H9 (cell line): ENCODE results near the gene DUSP18. TPM values are rescaled to one million over a fixed set of nuclear protein-coding genes. Genes with fewer than 3 reads are reported as not detected.
"Not testable (repeated sequence)": the region's sequence is repeated elsewhere in the genome, so short reads cannot be mapped to it uniquely, and the experiment has no call there.

ENCODE experiments used
- DNase-seq: peaks from one replicate; pipeline ENCODE4 v3.0.0-alpha.2; 2017
- H2AFZ ChIP-seq: one replicate; pipeline ENCODE4 v1.6.1; 2013; ENCODE audit warnings: mild to moderate bottlenecking, low read length, control low read depth, moderate library complexity
- H2AK5ac ChIP-seq: 2 replicates; pipeline ENCODE4 v1.6.1; 2013; ENCODE audit warnings: low read length, control low read depth, mixed read lengths; ENCODE audit not compliant: insufficient read length
- H2BK120ac ChIP-seq: one replicate; pipeline ENCODE4 v1.6.1; 2013; ENCODE audit warnings: low read depth, mild to moderate bottlenecking, low read length, control low read depth, inconsistent platforms; ENCODE audit not compliant: poor library complexity, severe bottlenecking
- H2BK12ac ChIP-seq: 2 replicates; pipeline ENCODE4 v1.6.1; 2013; ENCODE audit warnings: low read length, control low read depth, mixed read lengths, low read depth; ENCODE audit not compliant: insufficient read length
- H2BK15ac ChIP-seq: 2 replicates; pipeline ENCODE4 v1.6.1; 2013; ENCODE audit warnings: low read depth, low read length, control low read depth
- H2BK20ac ChIP-seq: one replicate; pipeline ENCODE4 v1.6.1; 2013; ENCODE audit warnings: low read depth, mild to moderate bottlenecking, low read length, control low read depth, inconsistent platforms; ENCODE audit not compliant: poor library complexity, severe bottlenecking
- H2BK5ac ChIP-seq: 2 replicates; pipeline ENCODE4 v1.6.1; 2013; ENCODE audit warnings: low read length, control low read depth, mixed read lengths; ENCODE audit not compliant: insufficient read length
- H3K14ac ChIP-seq: 2 replicates; pipeline ENCODE4 v1.6.1; 2013; ENCODE audit warnings: low read length, control low read depth; ENCODE audit not compliant: insufficient read depth
- H3K18ac ChIP-seq: 2 replicates; pipeline ENCODE4 v1.6.1; 2013; ENCODE audit warnings: low read depth, mild to moderate bottlenecking, mixed read lengths, low read length, control low read depth; ENCODE audit not compliant: insufficient read length
- H3K23ac ChIP-seq: 2 replicates; pipeline ENCODE4 v1.6.1; 2013; ENCODE audit warnings: low read length, control low read depth, mixed read lengths, low read depth; ENCODE audit not compliant: insufficient read length
- H3K23me2 ChIP-seq: 2 replicates; pipeline ENCODE4 v1.6.1; 2013; ENCODE audit warnings: low read depth, mild to moderate bottlenecking, mixed read lengths, low read length, control low read depth; ENCODE audit not compliant: insufficient read length, poor library complexity, severe bottlenecking
- H3K27ac ChIP-seq: 2 replicates; pipeline ENCODE4 v1.5.1; 2013; ENCODE audit warnings: low read length, control low read depth, mixed read lengths, low read depth; ENCODE audit not compliant: insufficient read length
- H3K27me3 ChIP-seq: 2 replicates; pipeline ENCODE4 v1.6.1; 2013; ENCODE audit warnings: low read length, control low read depth, inconsistent platforms; ENCODE audit not compliant: insufficient read depth
- H3K4ac ChIP-seq: 2 replicates; pipeline ENCODE4 v1.6.1; 2013; ENCODE audit warnings: low read depth, mild to moderate bottlenecking, control low read depth, inconsistent platforms, low read length, moderate library complexity
- H3K4me1 ChIP-seq: 2 replicates; pipeline ENCODE4 v1.6.1; 2013; ENCODE audit warnings: low read length, control low read depth, inconsistent platforms; ENCODE audit not compliant: insufficient read depth
- H3K4me2 ChIP-seq: 2 replicates; pipeline ENCODE4 v1.6.1; 2013; ENCODE audit warnings: low read length, control low read depth, mixed read lengths; ENCODE audit not compliant: insufficient read length, insufficient read depth
- H3K56ac ChIP-seq: 2 replicates; pipeline ENCODE4 v1.6.1; 2013; ENCODE audit warnings: low read depth, mild to moderate bottlenecking, mixed read lengths, low read length, control low read depth; ENCODE audit not compliant: insufficient read length
- H3K79me1 ChIP-seq: 2 replicates; pipeline ENCODE4 v1.6.1; 2013; ENCODE audit warnings: low read depth, mild to moderate bottlenecking, moderate library complexity, low read length, control low read depth, inconsistent platforms; ENCODE audit not compliant: insufficient read depth, poor library complexity, severe bottlenecking
- H3K79me2 ChIP-seq: 2 replicates; pipeline ENCODE4 v1.6.1; 2013; ENCODE audit warnings: low read length, control low read depth, inconsistent platforms; ENCODE audit not compliant: insufficient read depth
- H3K9ac ChIP-seq: 2 replicates; pipeline ENCODE4 v1.6.1; 2013; ENCODE audit warnings: low read length, control low read depth, mixed read lengths; ENCODE audit not compliant: insufficient read length; ENCODE audit errors: extremely low read depth
- H3K9me3 ChIP-seq: one replicate; pipeline ENCODE4 v1.6.1; 2013; ENCODE audit warnings: low read depth, low read length, inconsistent platforms; ENCODE audit not compliant: control insufficient read depth
- H3T11ph ChIP-seq: one replicate; pipeline ENCODE4 v1.6.1; 2013; ENCODE audit warnings: mild to moderate bottlenecking, low read length, control low read depth, inconsistent platforms
- H4K20me1 ChIP-seq: one replicate; pipeline ENCODE4 v1.6.1; 2013; ENCODE audit not compliant: control insufficient read depth, insufficient read length, insufficient read depth
- H4K5ac ChIP-seq: 2 replicates; pipeline ENCODE4 v1.6.1; 2013; ENCODE audit warnings: low read depth, mild to moderate bottlenecking, mixed read lengths, low read length, control low read depth; ENCODE audit not compliant: insufficient read length
- H4K8ac ChIP-seq: replicated peaks from 2 replicates; pipeline ENCODE4 v1.6.1; 2013; ENCODE audit warnings: low read length, control low read depth, mixed read lengths, low read depth; ENCODE audit not compliant: insufficient read length
- H4K91ac ChIP-seq: 2 replicates; pipeline ENCODE4 v1.6.1; 2013; ENCODE audit warnings: low read depth, mild to moderate bottlenecking, moderate library complexity, mixed read lengths, low read length, control low read depth; ENCODE audit not compliant: insufficient read length
- H3K27ac Mint-ChIP-seq, 3 experiments: 2 replicates in 2 of 3; 3 replicates in 1 of 3; pipeline ENCODE4 v1.8.0; 2020 to 2021; ENCODE audit warnings: mixed read lengths in 3 of 3, mild to moderate bottlenecking in 1 of 3, moderate library complexity in 1 of 3
- H3K27me3 Mint-ChIP-seq: 2 replicates; pipeline ENCODE4 v1.8.0; 2021; ENCODE audit warnings: low read depth, mild to moderate bottlenecking, moderate library complexity, mixed read lengths
- H3K36me3 Mint-ChIP-seq, 3 experiments: 2 replicates in 2 of 3; 3 replicates in 1 of 3; pipeline ENCODE4 v1.8.0; 2020 to 2021; ENCODE audit warnings: low read depth in 3 of 3, mixed read lengths in 3 of 3; ENCODE audit not compliant: insufficient read depth in 1 of 3
- H3K4me1 Mint-ChIP-seq, 2 experiments: 2 replicates each; pipeline ENCODE4 v1.8.0; 2020; ENCODE audit warnings: mixed read lengths in 2 of 2
- H3K4me3 Mint-ChIP-seq, 2 experiments: 2 replicates in 1 of 2; 3 replicates in 1 of 2; pipeline ENCODE4 v1.8.0; 2020 to 2021; ENCODE audit warnings: mild to moderate bottlenecking in 2 of 2, mixed read lengths in 2 of 2, moderate library complexity in 1 of 2
- H3K9me3 Mint-ChIP-seq, 2 experiments: 2 replicates in 1 of 2; 3 replicates in 1 of 2; pipeline ENCODE4 v1.8.0; 2020; ENCODE audit warnings: mild to moderate bottlenecking in 2 of 2, mixed read lengths in 2 of 2, moderate library complexity in 1 of 2
- WGBS: extraction: QIAGEN DNeasy Blood & Tissue Kit; methylation state at CpG from one replicate; pipeline ENCODE4 v1.1.7; 2013; ENCODE audit warnings: missing lambda C conversion rate, low lambda C conversion rate, mixed read lengths; ENCODE audit not compliant: insufficient read length; ENCODE audit errors: extremely low coverage; 5-methylcytosine and 5-hydroxymethylcytosine counted together
- total RNA-seq: library from RNA; stranded (reverse); gene quantifications from 2 replicates; pipeline ENCODE4 v1.2.1, GENCODE V29; 2021
- TF ChIP-seq, protein P1 (sequence below): fragments of 200-600 bp; sonication (generic); conservative IDR thresholded peaks from 3 replicates; pipeline ENCODE4 v1.8.0; 2021; ENCODE audit warnings: antibody characterized with exemption, mild to moderate bottlenecking

Gene DUSP18
- total RNA-seq, 1 experiment from 2014 or later, result 2.6 TPM

DNA sequence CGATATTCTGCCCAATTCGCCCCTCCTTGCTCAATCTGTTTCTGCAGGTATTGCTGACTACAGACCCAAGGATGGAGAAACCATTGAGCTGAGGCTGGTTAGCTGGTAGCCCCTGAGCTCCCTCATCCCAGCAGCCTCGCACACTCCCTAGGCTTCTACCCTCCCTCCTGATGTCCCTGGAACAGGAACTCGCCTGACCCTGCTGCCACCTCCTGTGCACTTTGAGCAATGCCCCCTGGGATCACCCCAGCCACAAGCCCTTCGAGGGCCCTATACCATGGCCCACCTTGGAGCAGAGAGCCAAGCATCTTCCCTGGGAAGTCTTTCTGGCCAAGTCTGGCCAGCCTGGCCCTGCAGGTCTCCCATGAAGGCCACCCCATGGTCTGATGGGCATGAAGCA is 41.3 kb downstream of the DUSP18 start:
- H3K36me3 Mint-ChIP-seq, result peaks cover 15 to 40% (median 37%) of the 10 kb centered on the region in 3 experiments
- no peak overlapping the region for H3K14ac ChIP-seq
- H2AFZ ChIP-seq, result no peak overlapping the region
- H3K4me3 Mint-ChIP-seq, result no peak overlapping the region
- H4K8ac ChIP-seq, result no peak overlapping the region
- no peak overlapping the region for H2BK15ac ChIP-seq
- H3K56ac ChIP-seq, result no peak overlapping the region
- WGBS, result no CpG with 5 or more reads among the region's 5 CpGs
- H2AK5ac ChIP-seq, result no peak overlapping the region
- H2BK12ac ChIP-seq, result no peak overlapping the region
- no peak overlapping the region for H2BK120ac ChIP-seq
- H3T11ph ChIP-seq, result no peak overlapping the region
- no peaks in the 10 kb centered on the region for H3K79me2 ChIP-seq
- H3K23ac ChIP-seq, result no peak overlapping the region
- TF ChIP-seq, protein P1, sequence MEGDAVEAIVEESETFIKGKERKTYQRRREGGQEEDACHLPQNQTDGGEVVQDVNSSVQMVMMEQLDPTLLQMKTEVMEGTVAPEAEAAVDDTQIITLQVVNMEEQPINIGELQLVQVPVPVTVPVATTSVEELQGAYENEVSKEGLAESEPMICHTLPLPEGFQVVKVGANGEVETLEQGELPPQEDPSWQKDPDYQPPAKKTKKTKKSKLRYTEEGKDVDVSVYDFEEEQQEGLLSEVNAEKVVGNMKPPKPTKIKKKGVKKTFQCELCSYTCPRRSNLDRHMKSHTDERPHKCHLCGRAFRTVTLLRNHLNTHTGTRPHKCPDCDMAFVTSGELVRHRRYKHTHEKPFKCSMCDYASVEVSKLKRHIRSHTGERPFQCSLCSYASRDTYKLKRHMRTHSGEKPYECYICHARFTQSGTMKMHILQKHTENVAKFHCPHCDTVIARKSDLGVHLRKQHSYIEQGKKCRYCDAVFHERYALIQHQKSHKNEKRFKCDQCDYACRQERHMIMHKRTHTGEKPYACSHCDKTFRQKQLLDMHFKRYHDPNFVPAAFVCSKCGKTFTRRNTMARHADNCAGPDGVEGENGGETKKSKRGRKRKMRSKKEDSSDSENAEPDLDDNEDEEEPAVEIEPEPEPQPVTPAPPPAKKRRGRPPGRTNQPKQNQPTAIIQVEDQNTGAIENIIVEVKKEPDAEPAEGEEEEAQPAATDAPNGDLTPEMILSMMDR, result no peak; the same call in 2 of the 3 replicates
- H3K18ac ChIP-seq, result no peak overlapping the region
- no peaks in the 10 kb centered on the region; the same call in 1 of the 2 replicates for H3K4me1 ChIP-seq
- no peaks in the 10 kb centered on the region for H3K79me1 ChIP-seq
- no peak overlapping the region for H4K5ac ChIP-seq
- DNase-seq, result no peak
- H3K27ac ChIP-seq, result no peak overlapping the region
- no peaks in the 10 kb centered on the region for H3K27me3 Mint-ChIP-seq
- H3K27ac Mint-ChIP-seq, result no peak overlapping the region
- H3K4ac ChIP-seq, result no peak overlapping the region
- no peaks in the 10 kb centered on the region for H3K23me2 ChIP-seq
- no peaks in the 10 kb centered on the region for H4K20me1 ChIP-seq
- H2BK5ac ChIP-seq, result no peak overlapping the region
- peaks cover 4 to 5% of the 10 kb centered on the region in 2 experiments; a peak in 3 of 4 replicates for H3K4me1 Mint-ChIP-seq
- no peak overlapping the region for H2BK20ac ChIP-seq
- H3K27me3 ChIP-seq, result no peaks in the 10 kb centered on the region
- H3K9me3 Mint-ChIP-seq, result peaks cover 4 to 6% of the 10 kb centered on the region in 2 experiments
- H3K9ac ChIP-seq, result no peak overlapping the region
- no peaks in the 10 kb centered on the region for H3K9me3 ChIP-seq
- no peak overlapping the region for H4K91ac ChIP-seq
- H3K4me2 ChIP-seq, result no peak overlapping the region

DNA sequence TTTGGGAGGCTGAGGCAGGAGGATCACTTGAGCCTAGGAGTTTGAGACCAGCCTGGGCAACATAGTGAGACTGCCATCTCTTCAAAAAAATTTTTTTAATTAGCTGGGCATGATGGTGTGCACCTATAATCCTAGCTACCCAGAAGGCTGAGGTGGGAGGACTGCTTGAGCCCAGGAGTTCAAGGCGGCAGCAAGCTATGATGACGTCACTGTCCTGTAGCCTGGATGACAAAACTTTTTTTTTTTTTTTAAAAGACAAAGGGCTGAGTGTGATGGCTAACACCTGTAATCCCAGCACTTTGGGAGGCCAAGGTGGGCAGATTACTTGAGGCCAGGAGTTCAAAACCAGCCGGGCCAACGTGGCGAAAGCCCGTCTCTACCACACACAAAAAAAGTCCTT is 47.8 kb downstream of the DUSP18 start:
- not testable (repeated sequence) for H3K4me2 ChIP-seq, H3K14ac ChIP-seq, H3K4me1 ChIP-seq, H3K27ac Mint-ChIP-seq, H2AK5ac ChIP-seq, DNase-seq, H3K4me1 Mint-ChIP-seq, H3K27me3 ChIP-seq, H3K79me1 ChIP-seq, H3K56ac ChIP-seq, H3K27me3 Mint-ChIP-seq, H2AFZ ChIP-seq, H4K91ac ChIP-seq, H4K20me1 ChIP-seq, H3K27ac ChIP-seq, H3K18ac ChIP-seq, H3K23me2 ChIP-seq, H2BK12ac ChIP-seq, H2BK5ac ChIP-seq, H3K4ac ChIP-seq, H3T11ph ChIP-seq, H3K9ac ChIP-seq, H2BK15ac ChIP-seq, H2BK120ac ChIP-seq, H3K23ac ChIP-seq, H4K8ac ChIP-seq, H3K9me3 ChIP-seq, H3K4me3 Mint-ChIP-seq, H3K79me2 ChIP-seq, H3K9me3 Mint-ChIP-seq, H2BK20ac ChIP-seq, H4K5ac ChIP-seq
- no CpG with 5 or more reads among the region's 6 CpGs for WGBS
- peaks cover 41 to 77% (median 74%) of the 10 kb centered on the region in 3 experiments for H3K36me3 Mint-ChIP-seq
